GM12878 (cell line): Measurements from ENCODE around the gene CRMP1. TPM values are rescaled to one million over a fixed set of nuclear protein-coding genes. Genes with fewer than 3 reads are reported as not detected.

Experiments used
- ATAC-seq: fragments of 200-7000 bp; cut with Tn5 transposase; 3 replicates; pipeline ENCODE4 v1.9.1; 2020; ENCODE audit warnings: mild to moderate bottlenecking, moderate library complexity
- BruUV-seq: library from RNA; stranded (reverse); fragments of 400-500 nt; replicated peaks from 2 replicates; lab custom pipeline; 2021; lab: Mats Ljungman, UMichigan
- CTCF ChIA-PET: fragments of 300-600 bp; sonication (Branson Sonifier 250); formaldehyde crosslinking; extraction: SDS; loops from one replicate; lab custom pipeline; 2021; ENCODE audit warnings: inconsistent platforms; lab: Yijun Ruan, JAX
- POLR2A ChIA-PET: fragments of 350-600 bp; formaldehyde crosslinking; extraction: SDS; loops from one replicate; lab custom pipeline; 2021; ENCODE audit warnings: inconsistent platforms; lab: Charles Lee
- RAD21 ChIA-PET: fragments of 300-600 bp; sonication (Branson Sonifier 250); formaldehyde crosslinking; loops from one replicate; lab custom pipeline; 2023; ENCODE audit warnings: antibody characterized with exemption; ENCODE audit not compliant: unreplicated experiment; lab: Charles Lee
- SMC1A ChIA-PET: fragments of 300-600 bp; sonication (Branson Sonifier 250); formaldehyde crosslinking; loops from one replicate; lab custom pipeline; 2023; ENCODE audit not compliant: unreplicated experiment, uncharacterized antibody; lab: Charles Lee
- DNase-seq: peaks from one replicate; pipeline ENCODE4 v3.0.0-alpha.2; 2011; ENCODE audit warnings: low read depth, low spot score
- FAIRE-seq: peaks from 3 replicates; lab custom pipeline; 2011; peaks lifted over from hg19 to GRCh38; lab: Jason Lieb, UNC
- H2AFZ ChIP-seq: 2 replicates; pipeline ENCODE4 v1.6.0; 2011; ENCODE audit warnings: low read depth, low read length, control low read depth; ENCODE audit not compliant: control insufficient read depth
- H3K27ac ChIP-seq: 2 replicates; pipeline ENCODE4 v1.5.1; 2011; ENCODE audit warnings: control low read depth; ENCODE audit not compliant: control insufficient read depth, insufficient read depth
- H3K27me3 ChIP-seq, 2 experiments: replicated peaks in 1 of 2; 2 replicates each; pipeline versions ENCODE4 v1.6.0 to v1.6.1; 2011; ENCODE audit warnings: low read length in 1 of 2; ENCODE audit not compliant: control insufficient read depth in 2 of 2, insufficient read depth in 2 of 2
- H3K36me3 ChIP-seq, 2 experiments: 2 replicates each; pipeline ENCODE4 v1.5.1; 2011; ENCODE audit warnings: low read length in 1 of 2; ENCODE audit not compliant: control insufficient read depth in 2 of 2, insufficient read depth in 2 of 2
- H3K4me1 ChIP-seq: 2 replicates; pipeline ENCODE4 v1.6.1; 2011; ENCODE audit warnings: mild to moderate bottlenecking, low read length, moderate library complexity, mixed read lengths; ENCODE audit not compliant: control insufficient read depth, insufficient read depth
- H3K4me2 ChIP-seq: 2 replicates; pipeline ENCODE4 v1.6.0; 2011; ENCODE audit warnings: control low read depth; ENCODE audit not compliant: control insufficient read depth, insufficient read depth
- H3K4me3 ChIP-seq: fragments of 200-600 bp; sonication (generic); 2 replicates; pipeline ENCODE4 v1.5.1; 2016
- H3K79me2 ChIP-seq: 2 replicates; pipeline ENCODE4 v1.6.0; 2011; ENCODE audit warnings: low read length; ENCODE audit not compliant: control insufficient read depth, insufficient read depth
- H3K9ac ChIP-seq: 2 replicates; pipeline ENCODE4 v1.8.0; 2011; ENCODE audit warnings: low read length, control low read depth, mixed read lengths; ENCODE audit not compliant: control insufficient read depth, insufficient read depth
- H3K9me3 ChIP-seq: replicated peaks from 3 replicates; pipeline ENCODE4 v1.5.1; 2011; ENCODE audit warnings: mild to moderate bottlenecking, low read length; ENCODE audit not compliant: control insufficient read depth, insufficient read depth
- H4K20me1 ChIP-seq: 2 replicates; pipeline ENCODE4 v1.6.0; 2011; ENCODE audit not compliant: control insufficient read depth, insufficient read depth
- LARP7 ChIP-seq: fragments of 450-650 bp; IDR thresholded peaks from 2 replicates; pipeline ENCODE4 v1.6.1; 2017; ENCODE audit warnings: mild to moderate bottlenecking
- RAD21 ChIP-seq: IDR thresholded peaks from 2 replicates; pipeline ENCODE4 v1.6.1; 2011; ENCODE audit warnings: mild to moderate bottlenecking, low read depth, low read length, moderate library complexity; ENCODE audit not compliant: insufficient read depth
- WGBS: methylation state at CpG from one replicate; pipeline ENCODE4 v1.1.6; 2016; ENCODE audit warnings: low lambda C conversion rate; ENCODE audit not compliant: insufficient replicate concordance, insufficient coverage; ENCODE audit errors: missing lambda C conversion rate; 5-methylcytosine and 5-hydroxymethylcytosine counted together
- in situ Hi-C: fragments of 300-500 bp; cut with MboI; formaldehyde crosslinking; loops from 9 replicates; pipeline ENCODE4 v1.14.3; 2018; ENCODE audit warnings: mixed read lengths
- intact Hi-C: fragments of 100-400 bp; cut with micrococcal nuclease; formaldehyde crosslinking; loops from one replicate; pipeline ENCODE4 v1.14.2; 2022; ENCODE audit not compliant: unreplicated experiment
- polyA plus RNA-seq, 11 experiments: library from polyadenylated mRNA; depleted of rRNA in 4 of 11; unstranded in 6 of 11; stranded (reverse) in 5 of 11; fragments of >200 nt; fragmentation: Nextera tagmentation in 4 of 11; fragmentation: Illumina TruSeq in 1 of 11; extraction: Ambion mirVana in 4 of 11; extraction: Trizol in 1 of 11; gene quantifications; 1 replicate in 1 of 11; 2 replicates in 10 of 11; pipeline versions ENCODE4 v1.2.1 to v1.2.3, GENCODE V29; 2011 to 2016; ENCODE audit warnings: inconsistent platforms in 2 of 11, missing spikeins in 2 of 11, low read depth in 1 of 11
- total RNA-seq, 4 experiments: library from RNA; depleted of rRNA in 3 of 4; stranded (reverse); fragments of >200 nt in 3 of 4; fragmentation: Illumina TruSeq in 1 of 4; extraction: Trizol in 1 of 4; gene quantifications; 2 replicates each; pipeline versions ENCODE4 v1.2.1 to v1.2.3, GENCODE V29; 2013 to 2021
- TF ChIP-seq, protein P1 (sequence below): fragments of 450-650 bp; IDR thresholded peaks from 2 replicates; pipeline ENCODE4 v1.6.1; 2017; ENCODE audit warnings: borderline replicate concordance
- TF ChIP-seq, protein P2 (sequence below): fragments of 450-650 bp; IDR thresholded peaks from 2 replicates; pipeline ENCODE4 v1.6.1; 2017; ENCODE audit warnings: mild to moderate bottlenecking, moderate library complexity

CRMP1 gene
- total and polyA plus RNA-seq, 10 of the 15 experiments (the other 5 are each of a cell fraction or from before 2014, with no cell fraction given), result 0.03 to 1.4 (median 0.12) TPM; not detected in 2

GRCh38 chr4:5885733-5886132 lies 7.2 kb downstream of the CRMP1 start:
- FAIRE-seq (no peak), DNase-seq (no peak), ATAC-seq (no peak)
- intact Hi-C loops, result no loop called here
- 0% methylated on average over 3 of the region's 3 CpGs for WGBS
- Histone ChIP-seq H3K4me2 (no peak overlapping the region), H2AFZ (no peak overlapping the region), H3K9me3 (no peaks in the 10 kb centered on the region), H3K27me3 (peaks cover 0 to 10% of the 10 kb centered on the region in 2 experiments; a peak in 3 of 4 replicates), H3K9ac (no peak overlapping the region), H4K20me1 (no peaks in the 10 kb centered on the region), H3K79me2 (no peaks in the 10 kb centered on the region), H3K4me1 (no peaks in the 10 kb centered on the region), H3K4me3 (no peak overlapping the region), H3K27ac (no peak overlapping the region), H3K36me3 (no peaks in the 10 kb centered on the region)
- ChIA-PET POLR2A (no interaction called here), CTCF (no interaction called here), SMC1A (no interaction called here), RAD21 (no interaction called here)
- in situ Hi-C loops, result no loop called here
- no TSS peak for BruUV-seq
- TF ChIP-seq LARP7 (no peak), RAD21 (no peak)
- TF ChIP-seq, protein P1, sequence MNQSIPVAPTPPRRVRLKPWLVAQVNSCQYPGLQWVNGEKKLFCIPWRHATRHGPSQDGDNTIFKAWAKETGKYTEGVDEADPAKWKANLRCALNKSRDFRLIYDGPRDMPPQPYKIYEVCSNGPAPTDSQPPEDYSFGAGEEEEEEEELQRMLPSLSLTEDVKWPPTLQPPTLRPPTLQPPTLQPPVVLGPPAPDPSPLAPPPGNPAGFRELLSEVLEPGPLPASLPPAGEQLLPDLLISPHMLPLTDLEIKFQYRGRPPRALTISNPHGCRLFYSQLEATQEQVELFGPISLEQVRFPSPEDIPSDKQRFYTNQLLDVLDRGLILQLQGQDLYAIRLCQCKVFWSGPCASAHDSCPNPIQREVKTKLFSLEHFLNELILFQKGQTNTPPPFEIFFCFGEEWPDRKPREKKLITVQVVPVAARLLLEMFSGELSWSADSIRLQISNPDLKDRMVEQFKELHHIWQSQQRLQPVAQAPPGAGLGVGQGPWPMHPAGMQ, result no peak
- TF ChIP-seq, protein P2, sequence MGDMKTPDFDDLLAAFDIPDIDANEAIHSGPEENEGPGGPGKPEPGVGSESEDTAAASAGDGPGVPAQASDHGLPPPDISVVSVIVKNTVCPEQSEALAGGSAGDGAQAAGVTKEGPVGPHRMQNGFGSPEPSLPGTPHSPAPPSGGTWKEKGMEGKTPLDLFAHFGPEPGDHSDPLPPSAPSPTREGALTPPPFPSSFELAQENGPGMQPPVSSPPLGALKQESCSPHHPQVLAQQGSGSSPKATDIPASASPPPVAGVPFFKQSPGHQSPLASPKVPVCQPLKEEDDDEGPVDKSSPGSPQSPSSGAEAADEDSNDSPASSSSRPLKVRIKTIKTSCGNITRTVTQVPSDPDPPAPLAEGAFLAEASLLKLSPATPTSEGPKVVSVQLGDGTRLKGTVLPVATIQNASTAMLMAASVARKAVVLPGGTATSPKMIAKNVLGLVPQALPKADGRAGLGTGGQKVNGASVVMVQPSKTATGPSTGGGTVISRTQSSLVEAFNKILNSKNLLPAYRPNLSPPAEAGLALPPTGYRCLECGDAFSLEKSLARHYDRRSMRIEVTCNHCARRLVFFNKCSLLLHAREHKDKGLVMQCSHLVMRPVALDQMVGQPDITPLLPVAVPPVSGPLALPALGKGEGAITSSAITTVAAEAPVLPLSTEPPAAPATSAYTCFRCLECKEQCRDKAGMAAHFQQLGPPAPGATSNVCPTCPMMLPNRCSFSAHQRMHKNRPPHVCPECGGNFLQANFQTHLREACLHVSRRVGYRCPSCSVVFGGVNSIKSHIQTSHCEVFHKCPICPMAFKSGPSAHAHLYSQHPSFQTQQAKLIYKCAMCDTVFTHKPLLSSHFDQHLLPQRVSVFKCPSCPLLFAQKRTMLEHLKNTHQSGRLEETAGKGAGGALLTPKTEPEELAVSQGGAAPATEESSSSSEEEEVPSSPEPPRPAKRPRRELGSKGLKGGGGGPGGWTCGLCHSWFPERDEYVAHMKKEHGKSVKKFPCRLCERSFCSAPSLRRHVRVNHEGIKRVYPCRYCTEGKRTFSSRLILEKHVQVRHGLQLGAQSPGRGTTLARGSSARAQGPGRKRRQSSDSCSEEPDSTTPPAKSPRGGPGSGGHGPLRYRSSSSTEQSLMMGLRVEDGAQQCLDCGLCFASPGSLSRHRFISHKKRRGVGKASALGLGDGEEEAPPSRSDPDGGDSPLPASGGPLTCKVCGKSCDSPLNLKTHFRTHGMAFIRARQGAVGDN, result no peak
